Measurements from ENCODE around the gene PCA3. TPM values are rescaled to one million over a fixed set of nuclear protein-coding genes. Genes with fewer than 3 reads are reported as not detected.

The PCA3 gene
- total RNA-seq (0.32 and 2.5 TPM in 2 replicates), polyA plus RNA-seq (0.86 and 0.88 TPM in 2 replicates), polyA minus RNA-seq (3.7 and 3.9 TPM in 2 replicates), Bru-seq, nascent RNA (percentile 29 among the genes with signal in this experiment), BruChase-seq, experiment 1, labeled RNA remaining after a 6-hour chase (percentile 10 among the genes with signal in this experiment), BruChase-seq, experiment 2, labeled RNA remaining after a 2-hour chase (percentile 12 among the genes with signal in this experiment)
- 0.79 and 1.1 TPM in 2 replicates for polyA plus RNA-seq (2011; cell fraction: cytosol; rRNA removed)
- polyA plus RNA-seq (2011; cell fraction: nucleus; rRNA removed): 3.2 and 3.5 TPM in 2 replicates
- 0.36 and 0.46 TPM in 2 replicates for polyA plus RNA-seq (2012)
- polyA minus RNA-seq (2011; cell fraction: cytosol; rRNA and poly(A)+ RNA removed): not detected
- polyA minus RNA-seq (2011; cell fraction: nucleus; rRNA and poly(A)+ RNA removed): 7.1 and 9.6 TPM in 2 replicates
- long read RNA-seq: 0 reads

- Histone ChIP-seq H3K9me3 (replicated peaks; ENCODE audit: control insufficient read depth, insufficient read depth, low read length) (no peaks in the 10 kb centered on the region), H3K9me1 (replicated peaks; ENCODE audit: control insufficient read depth, extremely low read depth, insufficient read depth, low read length) (no peaks in the 10 kb centered on the region), H3K36me3 (ENCODE audit: control insufficient read depth in 2 of 2, extremely low read depth in 1 of 2, insufficient read depth in 2 of 2, low read length in 2 of 2) (no peaks in the 10 kb centered on the region), H3K9ac (replicated peaks; ENCODE audit: extremely low read depth, insufficient read depth, low read length) (no peak within 1 kb of the TSS), H3K27me3 (ENCODE audit: control insufficient read depth in 2 of 2, insufficient read depth in 2 of 2, low read length in 2 of 2) (peaks cover 5 to 6% of the 10 kb centered on the region in 2 experiments), H2AFZ (ENCODE audit: low read depth, low read length) (no peak within 1 kb of the TSS), H3K4me3 (replicated peaks in 1 of 3; ENCODE audit: insufficient read depth in 1 of 3, low read depth in 1 of 3, low read length in 3 of 3) (no peak within 1 kb of the TSS), H3K4me2 (ENCODE audit: insufficient read depth, low read length) (no peak within 1 kb of the TSS), H3K27ac (ENCODE audit: insufficient read depth, low read depth, low read length) (no peak within 1 kb of the TSS), H3K4me1 (ENCODE audit: control insufficient read depth, extremely low read depth, insufficient read depth, low read length) (no peaks in the 10 kb centered on the region), H3K79me2 (ENCODE audit: control insufficient read depth, insufficient read depth, low read length) (no peaks in the 10 kb centered on the region), H4K20me1 (replicated peaks; ENCODE audit: control insufficient read depth, extremely low read depth, insufficient read depth, low read length) (no peaks in the 10 kb centered on the region)
- ChIA-PET CTCF (no interaction called here), POLR2A (no interaction called here)
- TF ChIP-seq GATA2 (IDR thresholded peaks at IDR 0.05; ENCODE audit: insufficient read depth, insufficient read length, low read depth, low read length): no peak
- TF ChIP-seq, protein P1, sequence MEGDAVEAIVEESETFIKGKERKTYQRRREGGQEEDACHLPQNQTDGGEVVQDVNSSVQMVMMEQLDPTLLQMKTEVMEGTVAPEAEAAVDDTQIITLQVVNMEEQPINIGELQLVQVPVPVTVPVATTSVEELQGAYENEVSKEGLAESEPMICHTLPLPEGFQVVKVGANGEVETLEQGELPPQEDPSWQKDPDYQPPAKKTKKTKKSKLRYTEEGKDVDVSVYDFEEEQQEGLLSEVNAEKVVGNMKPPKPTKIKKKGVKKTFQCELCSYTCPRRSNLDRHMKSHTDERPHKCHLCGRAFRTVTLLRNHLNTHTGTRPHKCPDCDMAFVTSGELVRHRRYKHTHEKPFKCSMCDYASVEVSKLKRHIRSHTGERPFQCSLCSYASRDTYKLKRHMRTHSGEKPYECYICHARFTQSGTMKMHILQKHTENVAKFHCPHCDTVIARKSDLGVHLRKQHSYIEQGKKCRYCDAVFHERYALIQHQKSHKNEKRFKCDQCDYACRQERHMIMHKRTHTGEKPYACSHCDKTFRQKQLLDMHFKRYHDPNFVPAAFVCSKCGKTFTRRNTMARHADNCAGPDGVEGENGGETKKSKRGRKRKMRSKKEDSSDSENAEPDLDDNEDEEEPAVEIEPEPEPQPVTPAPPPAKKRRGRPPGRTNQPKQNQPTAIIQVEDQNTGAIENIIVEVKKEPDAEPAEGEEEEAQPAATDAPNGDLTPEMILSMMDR (IDR thresholded peaks at IDR 0.05; ENCODE audit: extremely low read depth in 1 of 2, insufficient read depth in 1 of 2, low read depth in 1 of 2, low read length in 2 of 2): no peak
- dilution Hi-C loops (cut with MboI; ENCODE audit: extremely low pct_ligation_motif_present, low sequenced_read_pairs): no loop called here
- no peak for DNase-seq (ENCODE audit: low read depth, low spot score)
- BruUV-seq (replicated peaks): no TSS peak
- FAIRE-seq: no peak
- intact Hi-C loops (cut with micrococcal nuclease): no loop called here
Measured at GRCh38 chr9:76764138-76764537, at the start of gene PCA3. TSS of gene PCA3 (plus strand) at chr9:76764438.

DNA sequence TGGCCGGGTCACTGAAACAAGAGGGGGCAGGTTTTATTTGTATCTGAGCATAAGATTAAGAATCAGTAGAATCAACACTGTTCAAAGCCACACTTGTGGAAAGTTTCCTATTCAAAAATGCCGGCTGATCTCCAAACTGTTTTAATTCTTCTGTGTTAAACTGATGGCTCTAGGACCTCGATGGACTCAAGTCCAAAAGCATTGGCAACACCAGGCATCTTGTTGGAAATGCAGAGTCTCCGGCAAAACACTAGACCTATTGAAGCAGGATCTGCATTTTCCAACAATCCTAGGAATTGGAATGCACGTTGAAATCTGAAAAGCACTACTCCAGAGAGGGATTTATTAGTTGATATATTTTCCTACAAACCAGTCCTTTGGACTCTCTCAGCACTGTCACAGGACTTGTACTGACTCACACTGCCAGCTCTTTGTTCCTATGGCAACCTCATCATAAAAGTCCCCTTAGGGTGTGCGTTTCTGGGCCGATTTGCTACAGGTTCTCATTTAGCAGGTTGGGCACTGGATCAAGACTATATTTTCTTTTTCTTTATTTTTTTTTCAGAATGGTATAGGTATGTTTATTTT, 48.1 kb upstream of the PCA3 start:
- DNase-seq (ENCODE audit: low read depth, low spot score) (no peak), FAIRE-seq (no peak)
- Histone ChIP-seq H3K9me1 (replicated peaks; ENCODE audit: control insufficient read depth, extremely low read depth, insufficient read depth, low read length) (no peaks in the 10 kb centered on the region), H3K27ac (ENCODE audit: insufficient read depth, low read depth, low read length) (no peak overlapping the region), H2AFZ (ENCODE audit: low read depth, low read length) (no peak overlapping the region), H3K9ac (replicated peaks; ENCODE audit: extremely low read depth, insufficient read depth, low read length) (no peak overlapping the region), H3K9me3 (replicated peaks; ENCODE audit: control insufficient read depth, insufficient read depth, low read length) (no peaks in the 10 kb centered on the region), H3K36me3 (ENCODE audit: control insufficient read depth in 2 of 2, extremely low read depth in 1 of 2, insufficient read depth in 2 of 2, low read length in 2 of 2) (no peaks in the 10 kb centered on the region), H4K20me1 (replicated peaks; ENCODE audit: control insufficient read depth, extremely low read depth, insufficient read depth, low read length) (no peaks in the 10 kb centered on the region), H3K4me1 (ENCODE audit: control insufficient read depth, extremely low read depth, insufficient read depth, low read length) (peaks cover 30% of the 10 kb centered on the region), H3K4me3 (replicated peaks in 1 of 3; ENCODE audit: insufficient read depth in 1 of 3, low read depth in 1 of 3, low read length in 3 of 3) (no peak overlapping the region), H3K4me2 (ENCODE audit: insufficient read depth, low read length) (no peak overlapping the region), H3K79me2 (ENCODE audit: control insufficient read depth, insufficient read depth, low read length) (no peaks in the 10 kb centered on the region), H3K27me3 (ENCODE audit: control insufficient read depth in 2 of 2, insufficient read depth in 2 of 2, low read length in 2 of 2) (no peaks in the 10 kb centered on the region)
- dilution Hi-C loops (cut with MboI; ENCODE audit: extremely low pct_ligation_motif_present, low sequenced_read_pairs): no loop called here
- POLR2A ChIA-PET: no interaction called here
- intact Hi-C loops (cut with micrococcal nuclease): loop anchor here (5.0 kb wide), 1 partner anchor 394 kb away; no protein-coding TSS in a partner anchor
- no TSS peak for BruUV-seq (replicated peaks)
- TF ChIP-seq MYC (IDR thresholded peaks at IDR 0.05; ENCODE audit: low read depth, low read length) (no peak), POLR2AphosphoS5 (IDR thresholded peaks at IDR 0.05; ENCODE audit: insufficient read depth, low read depth, low read length) (no peak), EZH2 (IDR thresholded peaks at IDR 0.05; ENCODE audit: borderline replicate concordance, low read depth, low read length, severe bottlenecking) (no peak), GATA2 (IDR thresholded peaks at IDR 0.05; ENCODE audit: insufficient read depth, insufficient read length, low read depth, low read length) (no peak), FOS (IDR thresholded peaks at IDR 0.05; ENCODE audit: borderline replicate concordance, insufficient read depth, low read length) (no peak), JUN (IDR thresholded peaks at IDR 0.05; ENCODE audit: borderline replicate concordance, insufficient read depth, insufficient read length, low read depth) (no peak), POLR2A (IDR thresholded peaks at IDR 0.05; ENCODE audit: low read depth, low read length) (no peak), MAX (IDR thresholded peaks at IDR 0.05; ENCODE audit: insufficient read depth, insufficient read length) (no peak)
- TF ChIP-seq, protein P1 (IDR thresholded peaks at IDR 0.05; ENCODE audit: extremely low read depth in 1 of 2, insufficient read depth in 1 of 2, low read depth in 1 of 2, low read length in 2 of 2): no peak
- CTCF ChIA-PET: no interaction called here

Data from endothelial cell of umbilical vein (primary cell).